HAP-1 (cell line): ENCODE measurements around the gene CTCF.
"Not testable (repeated sequence)": the region's sequence is repeated elsewhere in the genome, so short reads cannot be mapped to it uniquely, and the experiment has no call there.

ENCODE experiments used
- DNase-seq, 2 experiments: peaks; one replicate each; pipeline ENCODE4 v3.0.0-alpha.2; 2016 to 2020; ENCODE audit warnings: low spot score in 2 of 2
- H3K27me3 ChIP-seq: fragments of 250-450 bp; sonication (Bioruptor Pico); 2 replicates; pipeline ENCODE4 v1.5.1; 2020; ENCODE audit warnings: low read depth, mild to moderate bottlenecking, moderate library complexity
- H3K36me3 ChIP-seq: fragments of 250-450 bp; sonication (Bioruptor Pico); replicated peaks from 2 replicates; pipeline ENCODE4 v1.5.1; 2020; ENCODE audit warnings: mild to moderate bottlenecking
- H3K4me1 ChIP-seq: fragments of 250-450 bp; sonication (Bioruptor Pico); 2 replicates; pipeline ENCODE4 v1.5.1; 2020; ENCODE audit warnings: mild to moderate bottlenecking
- H3K4me3 ChIP-seq: fragments of 250-450 bp; sonication (Bioruptor Pico); 2 replicates; pipeline ENCODE4 v1.5.1; 2020; ENCODE audit warnings: mild to moderate bottlenecking, moderate library complexity
- H3K9me3 ChIP-seq: fragments of 250-450 bp; sonication (Bioruptor Pico); 2 replicates; pipeline ENCODE4 v1.5.1; 2020; ENCODE audit warnings: mild to moderate bottlenecking, moderate library complexity
- in situ Hi-C: fragments of 300-500 bp; cut with MboI; formaldehyde crosslinking; loops from 3 replicates; pipeline ENCODE4 v1.14.3; 2020; ENCODE audit warnings: low sequenced_read_pairs, inconsistent platforms, mixed read lengths

Gene CTCF

GRCh38 chr16:67562526-67562917 is at the start of gene CTCF:
Gene CTCF, plus strand, starts transcription at chr16:67562526. Its CDS starts 48,307 bp downstream, at chr16:67610833.
- peaks cover 19% of the 10 kb centered on the region for H3K4me1 ChIP-seq

GRCh38 chr16:67513892-67514291 is 48.4 kb upstream of the CTCF start:
- DNase-seq, H3K4me3 ChIP-seq, H3K9me3 ChIP-seq, H3K4me1 ChIP-seq, H3K27me3 ChIP-seq, in situ Hi-C loops, H3K36me3 ChIP-seq: not testable (repeated sequence)

More at GRCh38 chr16:67562526-67562917, at the start of gene CTCF:
- in situ Hi-C loops = no loop called here
- DNase-seq = peak; percentile 75 to 88
- Histone ChIP-seq H3K36me3 (peaks cover 5% of the 10 kb centered on the region; the same call in 1 of the 2 replicates), H3K9me3 (no peaks in the 10 kb centered on the region), H3K4me3 (peak within 1 kb of the TSS; percentile 94), H3K27me3 (no peaks in the 10 kb centered on the region)

- H3K4me1 ChIP-seq = 0 out of 2 replicates have a peak, but pooled peaks cover 3% of the 10 kb centered on the region
Observed at GRCh38 chr16:67514382-67514828, 47.9 kb upstream of the CTCF start.

GRCh38 chr16:67516296-67517154 is 45.8 kb upstream of the CTCF start:
- DNase-seq = no peak
- no peak overlapping the region for H3K4me3 ChIP-seq
- H3K36me3 ChIP-seq = no peaks in the 10 kb centered on the region
- in situ Hi-C loops = no loop called here
- peaks cover under 1% of the 10 kb centered on the region for H3K4me1 ChIP-seq
- H3K9me3 ChIP-seq = no peaks in the 10 kb centered on the region
- no peaks in the 10 kb centered on the region for H3K27me3 ChIP-seq

More at GRCh38 chr16:67514382-67514828, 47.9 kb upstream of the CTCF start:
- Histone ChIP-seq H3K4me3 (no peak overlapping the region), H3K36me3 (no peaks in the 10 kb centered on the region), H3K9me3 (no peaks in the 10 kb centered on the region), H3K27me3 (no peaks in the 10 kb centered on the region)
- in situ Hi-C loops = no loop called here
- DNase-seq = peak; percentile 83 to 87

GRCh38 chr16:67517155-67517445 is 45.2 kb upstream of the CTCF start:
- in situ Hi-C loops = no loop called here

GRCh38 chr16:67517661-67518423 is 44.5 kb upstream of the CTCF start:
- H3K36me3 ChIP-seq = no peaks in the 10 kb centered on the region
- in situ Hi-C loops = no loop called here
- no peaks in the 10 kb centered on the region for H3K9me3 ChIP-seq
- H3K27me3 ChIP-seq = no peaks in the 10 kb centered on the region
- no peak overlapping the region for H3K4me3 ChIP-seq
- DNase-seq = no peak
- H3K4me1 ChIP-seq = peaks cover 3% of the 10 kb centered on the region

More at GRCh38 chr16:67517155-67517445, 45.2 kb upstream of the CTCF start:
- no peak overlapping the region for H3K4me3 ChIP-seq
- DNase-seq = no peak
- no peaks in the 10 kb centered on the region for H3K9me3 ChIP-seq
- no peaks in the 10 kb centered on the region for H3K27me3 ChIP-seq
- no peaks in the 10 kb centered on the region for H3K36me3 ChIP-seq
- H3K4me1 ChIP-seq = peaks cover 3% of the 10 kb centered on the region

- H3K4me1 ChIP-seq = peaks cover 3% of the 10 kb centered on the region
- no peaks in the 10 kb centered on the region for H3K27me3 ChIP-seq
- H3K4me3 ChIP-seq = no peak overlapping the region
- DNase-seq = no peak
- H3K36me3 ChIP-seq = no peaks in the 10 kb centered on the region
- no peaks in the 10 kb centered on the region for H3K9me3 ChIP-seq
- in situ Hi-C loops = no loop called here
Observed at GRCh38 chr16:67518676-67519075, 43.6 kb upstream of the CTCF start.

- H3K4me1 ChIP-seq = peaks cover 3% of the 10 kb centered on the region
- no peaks in the 10 kb centered on the region for H3K27me3 ChIP-seq
- no peaks in the 10 kb centered on the region for H3K36me3 ChIP-seq
- DNase-seq = no peak
- no peak overlapping the region for H3K4me3 ChIP-seq
- H3K9me3 ChIP-seq = no peaks in the 10 kb centered on the region
- in situ Hi-C loops = no loop called here
Observed at GRCh38 chr16:67519242-67519641, 43.1 kb upstream of the CTCF start.

GRCh38 chr16:67521095-67521804 is 41.1 kb upstream of the CTCF start:
- Histone ChIP-seq H3K9me3 (no peaks in the 10 kb centered on the region), H3K36me3 (no peaks in the 10 kb centered on the region), H3K27me3 (no peaks in the 10 kb centered on the region), H3K4me3 (peak overlapping the region; percentile 28), H3K4me1 (peaks cover 3% of the 10 kb centered on the region)
- peak; percentile 94 to 99 for DNase-seq
- in situ Hi-C loops = no loop called here

- in situ Hi-C loops = no loop called here
- Histone ChIP-seq H3K27me3 (no peaks in the 10 kb centered on the region), H3K36me3 (0 out of 2 replicates have a peak, but pooled peaks cover 3% of the 10 kb centered on the region), H3K4me1 (peaks cover 8% of the 10 kb centered on the region), H3K4me3 (no peak overlapping the region), H3K9me3 (no peaks in the 10 kb centered on the region)
- no peak for DNase-seq
Observed at GRCh38 chr16:67525176-67525860, 37.0 kb upstream of the CTCF start.

- no peak for DNase-seq
- in situ Hi-C loops = no loop called here
- Histone ChIP-seq H3K9me3 (no peaks in the 10 kb centered on the region), H3K4me1 (peaks cover 12% of the 10 kb centered on the region), H3K36me3 (0 out of 2 replicates have a peak, but pooled peaks cover 3% of the 10 kb centered on the region), H3K27me3 (no peaks in the 10 kb centered on the region), H3K4me3 (no peak overlapping the region)
Observed at GRCh38 chr16:67526149-67526791, 36.1 kb upstream of the CTCF start.

GRCh38 chr16:67528222-67528869 is 34.0 kb upstream of the CTCF start, which contains the start of gene RIPOR1:
Gene RIPOR1, plus strand, starts transcription at chr16:67528829. Its CDS starts 9,618 bp downstream, at chr16:67538447.
- 0 out of 2 replicates have a peak, but pooled peaks cover 3% of the 10 kb centered on the region for H3K36me3 ChIP-seq
- no peaks in the 10 kb centered on the region for H3K27me3 ChIP-seq
- peaks cover 8% of the 10 kb centered on the region for H3K4me1 ChIP-seq
- H3K4me3 ChIP-seq = peak within 1 kb of the TSS; percentile 74
- H3K9me3 ChIP-seq = no peaks in the 10 kb centered on the region
- in situ Hi-C loops = no loop called here
- peak; percentile 57 to 81 for DNase-seq
